Activated T-cell treated with anti-CD3 and anti-CD28 coated beads, Interleukin-2, amount 50 U/mL, for 4 hours (primary cell): ENCODE measurements around the gene DYNLT3. TPM values are rescaled to one million over a fixed set of nuclear protein-coding genes. Genes with fewer than 3 reads are reported as not detected.

ENCODE experiments used
- ATAC-seq, 2 donors: fragments of 200-7000 bp; cut with Tn5 transposase; one replicate each; pipeline ENCODE4 v1.10.0; 2021
- DNase-seq: peaks from one replicate; pipeline ENCODE4 v3.0.0-alpha.2; 2020
- H3K27me3 Mint-ChIP-seq: one replicate; pipeline ENCODE4 v1.8.0; 2021; ENCODE audit warnings: low read depth, mixed read lengths
- H3K36me3 Mint-ChIP-seq: one replicate; pipeline ENCODE4 v1.8.0; 2022; ENCODE audit warnings: mixed read lengths; ENCODE audit not compliant: insufficient read depth
- H3K4me1 Mint-ChIP-seq: one replicate; pipeline ENCODE4 v1.8.0; 2021; ENCODE audit warnings: low read depth, mixed read lengths
- H3K4me3 Mint-ChIP-seq: one replicate; pipeline ENCODE4 v1.8.0; 2021; ENCODE audit warnings: mild to moderate bottlenecking, moderate library complexity, mixed read lengths
- H3K9me3 Mint-ChIP-seq: one replicate; pipeline ENCODE4 v1.8.0; 2021; ENCODE audit warnings: mixed read lengths
- total RNA-seq, 3 donors: library from RNA; stranded (reverse); gene quantifications; one replicate each; pipeline ENCODE4 v1.2.1, GENCODE V29; 2021

Gene DYNLT3
- total RNA-seq, 3 donors from 2014 or later: 10.0 to 14.9 (median 11.5) TPM

DNA sequence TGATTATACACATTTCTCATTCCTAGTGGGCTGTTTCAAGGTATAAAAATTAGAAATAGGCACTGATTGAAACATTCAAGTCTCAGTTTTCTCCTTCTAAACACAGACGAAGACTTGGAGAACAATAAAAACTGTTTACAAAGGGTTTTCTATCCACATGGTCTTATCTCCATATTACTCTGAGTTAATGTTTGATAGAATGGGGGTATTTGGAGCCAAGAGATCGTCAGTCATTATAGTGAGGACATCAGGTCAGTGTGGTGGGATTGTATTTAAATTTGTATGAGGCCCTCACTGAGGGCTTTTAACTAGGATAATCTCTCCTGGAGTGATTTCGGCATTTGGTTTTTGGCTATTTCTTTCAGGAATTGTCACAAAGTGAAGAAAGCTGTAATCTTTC lies 16.4 kb upstream of the DYNLT3 start:
- Mint-ChIP-seq H3K4me1 (peaks cover 6% of the 10 kb centered on the region), H3K27me3 (peaks cover 2% of the 10 kb centered on the region), H3K9me3 (no peaks in the 10 kb centered on the region), H3K4me3 (no peak overlapping the region), H3K36me3 (no peaks in the 10 kb centered on the region)
- DNase-seq (no peak), ATAC-seq (no peak)

DNA sequence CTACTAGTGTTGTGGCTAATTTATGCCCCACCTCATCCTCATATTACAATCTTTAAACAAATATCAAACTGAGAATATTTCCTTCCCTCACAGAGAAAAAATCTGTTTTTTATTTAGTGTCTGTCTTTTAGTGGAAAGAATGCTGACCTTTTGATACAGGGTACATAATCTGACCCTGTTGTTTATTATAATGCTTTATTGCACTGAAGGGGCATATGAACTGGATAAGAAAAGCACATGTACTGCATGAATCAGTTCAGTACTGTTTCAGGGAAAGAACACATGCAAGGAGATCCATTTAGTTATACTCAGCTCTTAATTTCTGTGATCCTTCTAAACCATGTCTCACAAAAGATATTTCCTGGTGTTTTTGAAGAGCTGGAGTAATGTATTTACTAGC lies 15.5 kb upstream of the DYNLT3 start:
- Mint-ChIP-seq H3K4me1 (peaks cover 3% of the 10 kb centered on the region), H3K9me3 (no peaks in the 10 kb centered on the region), H3K27me3 (peaks cover 2% of the 10 kb centered on the region), H3K4me3 (no peak overlapping the region), H3K36me3 (no peaks in the 10 kb centered on the region)
- no peak for DNase-seq
- no peak for ATAC-seq

DNA sequence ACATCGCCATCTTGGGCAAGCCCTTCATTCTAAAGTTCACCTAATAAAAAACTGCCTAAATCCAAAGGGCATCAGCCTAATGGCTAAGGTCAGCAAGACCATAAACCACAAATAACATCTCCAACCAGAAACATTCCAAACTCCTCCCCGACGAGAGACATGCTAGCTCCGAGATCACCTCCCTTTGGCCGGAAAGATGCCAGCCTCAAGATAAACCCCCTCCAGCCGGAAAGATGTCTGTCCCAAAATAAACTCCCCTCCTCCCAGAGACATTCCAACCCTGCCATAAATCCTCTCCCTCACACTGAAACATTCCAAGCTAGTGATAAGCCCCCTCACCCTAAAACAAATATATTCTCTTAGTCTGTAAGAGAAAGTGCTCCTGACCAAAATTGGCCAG lies 13.3 kb upstream of the DYNLT3 start:
- Mint-ChIP-seq H3K36me3 (no peaks in the 10 kb centered on the region), H3K27me3 (peaks cover 2% of the 10 kb centered on the region), H3K4me3 (no peak overlapping the region), H3K4me1 (no peaks in the 10 kb centered on the region), H3K9me3 (no peaks in the 10 kb centered on the region)
- ATAC-seq (no peak), DNase-seq (no peak)

DNA sequence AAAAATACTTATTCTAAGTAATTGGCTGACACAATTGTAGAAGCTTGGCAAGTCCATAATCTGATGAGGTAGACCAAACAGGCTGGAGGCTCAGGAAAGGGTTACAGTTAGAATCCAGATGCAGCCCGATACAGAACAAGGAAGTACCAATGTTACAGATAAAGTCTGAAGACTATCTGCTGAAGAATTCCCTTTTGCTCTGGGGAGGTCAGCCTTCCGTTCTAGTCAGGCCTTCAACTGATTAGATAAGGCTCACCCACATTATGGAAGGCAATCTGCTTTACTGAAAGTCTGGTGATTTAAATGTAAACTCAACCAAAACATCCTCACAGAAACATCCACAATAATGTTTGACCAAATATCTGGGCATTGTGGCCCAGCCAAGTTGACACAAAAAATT lies 7.4 kb upstream of the DYNLT3 start:
- Mint-ChIP-seq H3K4me1 (no peaks in the 10 kb centered on the region), H3K27me3 (no peaks in the 10 kb centered on the region), H3K4me3 (no peak overlapping the region), H3K9me3 (no peaks in the 10 kb centered on the region), H3K36me3 (no peaks in the 10 kb centered on the region)
- no peak for DNase-seq
- ATAC-seq: no peak

DNA sequence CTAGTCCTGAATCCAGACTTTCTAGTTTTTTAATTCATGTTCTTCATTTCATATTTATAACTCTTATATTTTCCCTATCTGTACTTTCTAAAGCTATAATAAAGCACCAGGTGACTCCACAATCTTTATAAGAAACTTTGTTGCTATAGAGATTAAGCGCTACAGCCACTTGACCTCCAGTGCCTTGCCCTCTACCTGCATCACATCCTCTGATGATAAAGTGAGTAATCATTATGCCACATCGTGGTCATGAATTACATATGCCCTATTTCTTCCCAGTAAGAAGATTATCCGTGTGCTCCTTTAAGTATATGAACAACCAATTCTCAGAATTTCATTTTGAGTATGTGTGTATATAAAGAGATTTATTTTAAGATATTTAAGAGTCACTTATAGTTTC lies 6.8 kb upstream of the DYNLT3 start:
- Mint-ChIP-seq H3K36me3 (no peaks in the 10 kb centered on the region), H3K27me3 (no peaks in the 10 kb centered on the region), H3K4me3 (no peak overlapping the region), H3K9me3 (no peaks in the 10 kb centered on the region), H3K4me1 (no peaks in the 10 kb centered on the region)
- ATAC-seq: no peak
- DNase-seq: no peak

DNA sequence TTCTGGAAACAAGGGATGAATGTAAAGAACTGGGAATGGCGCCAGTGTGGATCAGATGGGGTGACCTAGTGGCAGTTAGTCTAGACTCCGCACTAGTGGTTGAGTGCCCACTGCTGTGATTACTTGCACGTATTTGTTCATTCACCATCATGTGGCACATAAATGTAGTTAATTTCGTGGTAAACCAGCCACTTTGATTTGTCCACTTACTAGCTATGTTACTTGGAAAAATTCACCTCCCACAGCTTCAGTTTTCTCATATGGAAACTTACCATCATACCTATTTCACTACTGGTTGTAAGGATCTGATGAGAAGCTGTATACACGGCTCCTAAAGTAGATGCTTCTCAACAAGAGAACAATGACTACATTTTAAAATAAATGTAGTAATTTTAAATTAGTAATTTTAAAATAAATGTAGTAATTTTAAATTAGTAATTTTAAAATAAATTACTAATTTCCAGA lies 394 bp upstream of the DYNLT3 start:
- H3K36me3 Mint-ChIP-seq: peaks cover 2% of the 10 kb centered on the region
- DNase-seq (no peak), ATAC-seq (peak; percentile 3 to 39)
- H3K9me3 Mint-ChIP-seq: no peaks in the 10 kb centered on the region
- H3K4me1 Mint-ChIP-seq: peaks cover 26% of the 10 kb centered on the region
- H3K4me3 Mint-ChIP-seq: peak overlapping the region; percentile 78
- no peaks in the 10 kb centered on the region for H3K27me3 Mint-ChIP-seq

DNA sequence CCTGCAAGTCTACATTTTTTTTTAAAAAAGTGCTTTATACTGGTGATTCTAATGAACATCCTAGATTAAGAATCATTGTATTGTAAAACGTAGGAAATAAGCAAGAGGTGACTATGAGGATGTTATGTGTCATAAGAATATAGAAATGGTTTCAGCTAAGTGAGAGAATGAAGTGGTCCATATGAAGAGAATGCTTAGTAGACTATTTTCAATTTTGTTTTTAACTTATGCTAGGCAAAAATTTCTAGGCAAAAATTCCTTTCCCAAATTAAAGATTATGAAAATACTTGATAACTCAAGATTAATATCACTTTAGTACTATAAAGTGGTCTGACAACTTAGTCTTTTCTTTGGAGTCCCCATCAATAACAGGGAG lies 825 bp downstream of the DYNLT3 start:
- Mint-ChIP-seq H3K4me3 (peak overlapping the region; percentile 78), H3K4me1 (peaks cover 29% of the 10 kb centered on the region), H3K36me3 (peaks cover 2% of the 10 kb centered on the region), H3K27me3 (no peaks in the 10 kb centered on the region), H3K9me3 (no peaks in the 10 kb centered on the region)
- no peak for DNase-seq
- ATAC-seq: peak; percentile 37 to 41

DNA sequence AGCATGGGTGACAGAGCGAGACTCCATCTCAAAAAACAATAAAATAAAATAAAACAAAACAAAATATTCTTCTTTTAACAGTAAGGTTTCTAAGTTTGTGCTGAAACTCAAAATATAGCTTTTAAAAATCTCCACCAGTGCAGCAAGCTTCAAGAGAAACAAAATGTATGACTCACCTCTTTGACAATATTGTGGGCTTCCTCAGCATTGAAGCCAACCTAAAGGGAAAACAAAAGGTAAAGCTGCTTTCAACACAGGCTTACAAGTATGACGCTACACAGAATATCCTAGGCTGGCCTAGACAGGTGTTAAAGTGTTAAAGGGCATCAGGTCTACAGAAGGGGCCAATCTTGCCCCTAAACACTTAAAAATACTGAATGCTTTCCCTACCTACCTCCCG lies 1.2 kb downstream of the DYNLT3 start:
- ATAC-seq (peak; percentile 55 to 57), DNase-seq (no peak)
- Mint-ChIP-seq H3K4me3 (peak overlapping the region; percentile 78), H3K27me3 (no peaks in the 10 kb centered on the region), H3K36me3 (peaks cover 2% of the 10 kb centered on the region), H3K9me3 (no peaks in the 10 kb centered on the region), H3K4me1 (peaks cover 29% of the 10 kb centered on the region)

DNA sequence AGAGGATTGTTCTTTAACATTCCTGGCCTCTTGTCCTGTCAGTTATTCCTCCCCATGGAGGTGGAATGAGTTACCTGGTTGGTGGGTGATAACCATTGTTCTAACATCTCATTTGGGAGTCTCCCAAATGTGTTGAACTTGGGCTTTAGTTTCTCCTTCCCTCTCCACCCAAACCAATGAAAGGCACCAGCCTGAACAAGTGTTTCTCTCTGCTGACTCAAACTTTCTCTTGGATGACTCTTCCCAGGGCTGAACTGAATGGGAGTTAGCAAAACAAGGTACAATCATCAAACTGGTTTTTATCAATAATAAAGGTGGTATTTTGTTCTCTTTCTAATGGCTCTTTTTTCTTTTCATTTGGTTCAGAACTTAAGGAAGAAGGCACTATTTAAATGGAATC lies 2.7 kb downstream of the DYNLT3 start:
- Mint-ChIP-seq H3K9me3 (no peaks in the 10 kb centered on the region), H3K36me3 (peaks cover 2% of the 10 kb centered on the region), H3K4me3 (no peak overlapping the region), H3K4me1 (peaks cover 29% of the 10 kb centered on the region), H3K27me3 (no peaks in the 10 kb centered on the region)
- no peak for DNase-seq
- no peak for ATAC-seq

DNA sequence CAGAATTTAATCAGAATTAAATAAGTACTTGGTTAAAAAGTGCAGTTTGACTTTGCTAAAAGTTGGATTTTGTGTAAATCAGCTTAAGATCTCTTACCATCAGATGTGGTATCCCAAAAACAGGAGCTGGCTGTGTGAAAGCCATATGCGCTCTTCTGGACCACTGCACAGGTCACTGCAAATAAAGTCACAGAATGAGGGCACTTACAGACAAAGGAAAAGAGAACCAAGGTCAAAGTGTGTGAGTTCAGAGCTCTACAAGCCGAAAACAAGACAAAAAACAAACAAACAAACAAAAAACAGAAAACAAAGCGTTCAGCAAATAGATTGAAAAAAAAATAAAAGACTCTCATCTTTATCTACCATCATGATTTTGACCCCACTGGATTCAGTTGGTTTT lies 6.4 kb downstream of the DYNLT3 start:
- ATAC-seq: no peak
- no peak for DNase-seq
- Mint-ChIP-seq H3K4me3 (no peak overlapping the region), H3K4me1 (peaks cover 19% of the 10 kb centered on the region), H3K27me3 (no peaks in the 10 kb centered on the region), H3K9me3 (no peaks in the 10 kb centered on the region), H3K36me3 (peaks cover 2% of the 10 kb centered on the region)

DNA sequence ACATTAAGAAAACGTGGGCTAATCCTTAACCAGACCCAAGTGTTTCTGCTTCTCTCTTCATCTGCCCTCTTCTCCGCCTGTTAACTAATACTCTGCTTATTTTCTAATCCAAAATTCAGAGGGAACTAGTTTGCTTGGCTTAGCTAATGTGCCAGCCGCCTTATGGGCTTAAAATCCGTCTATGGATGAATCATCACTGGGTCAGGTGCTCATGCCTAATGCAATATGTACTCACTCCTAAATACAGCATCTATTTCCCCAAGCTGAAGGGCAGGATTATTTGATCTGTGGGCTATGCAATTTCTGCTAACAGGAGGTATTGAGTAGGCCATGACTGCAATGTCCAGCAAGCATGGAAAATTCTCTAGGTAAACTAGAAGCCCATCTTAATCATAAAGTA lies 12.4 kb downstream of the DYNLT3 start:
- H3K9me3 Mint-ChIP-seq: no peaks in the 10 kb centered on the region
- H3K36me3 Mint-ChIP-seq: peaks cover 2% of the 10 kb centered on the region
- H3K4me1 Mint-ChIP-seq: peaks cover 2% of the 10 kb centered on the region
- DNase-seq (no peak), ATAC-seq (no peak)
- H3K27me3 Mint-ChIP-seq: no peaks in the 10 kb centered on the region
- H3K4me3 Mint-ChIP-seq: no peak overlapping the region

DNA sequence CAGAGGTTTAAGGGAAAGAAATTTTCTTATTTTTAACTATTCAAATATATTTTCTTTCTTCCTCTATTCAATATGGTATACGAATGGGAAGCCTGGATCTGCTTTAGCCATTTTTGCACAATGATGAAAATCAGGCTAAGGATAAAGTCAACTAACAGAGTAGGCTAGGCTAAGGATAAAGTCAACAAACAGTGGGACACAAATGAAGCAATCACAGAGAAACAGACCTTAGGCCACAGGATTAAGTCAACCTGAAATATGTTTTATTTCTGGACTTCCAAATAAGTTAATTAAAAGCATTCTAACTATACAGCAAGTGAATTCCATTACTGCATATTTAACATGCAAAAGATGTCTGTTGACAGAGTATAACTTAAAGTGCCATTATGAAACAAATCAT lies 17.0 kb downstream of the DYNLT3 start:
- H3K4me3 Mint-ChIP-seq: no peak overlapping the region
- DNase-seq (no peak), ATAC-seq (no peak)
- H3K9me3 Mint-ChIP-seq: no peaks in the 10 kb centered on the region
- H3K27me3 Mint-ChIP-seq: no peaks in the 10 kb centered on the region
- no peaks in the 10 kb centered on the region for H3K36me3 Mint-ChIP-seq
- peaks cover 12% of the 10 kb centered on the region for H3K4me1 Mint-ChIP-seq

DNA sequence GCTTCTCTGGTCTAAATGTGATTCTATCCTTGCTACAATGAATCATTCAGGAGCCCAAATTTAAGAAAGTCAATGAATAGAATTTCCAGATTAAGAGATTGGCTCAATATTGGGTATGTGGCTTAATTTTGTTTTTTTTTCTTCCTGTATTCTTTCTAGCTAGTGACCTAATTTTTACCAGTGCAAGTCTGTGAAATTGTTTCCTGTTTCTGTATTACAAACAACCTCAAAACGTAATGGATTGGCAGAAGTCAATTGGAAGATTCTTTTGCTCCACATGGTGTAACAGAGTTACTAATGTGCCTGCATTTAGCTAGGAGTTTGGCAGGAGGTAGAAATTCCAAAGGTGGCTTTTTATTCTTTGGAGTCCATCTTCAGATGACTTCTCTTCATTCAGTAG lies 17.6 kb downstream of the DYNLT3 start:
- Mint-ChIP-seq H3K4me1 (peaks cover 18% of the 10 kb centered on the region), H3K27me3 (no peaks in the 10 kb centered on the region), H3K36me3 (no peaks in the 10 kb centered on the region), H3K9me3 (no peaks in the 10 kb centered on the region), H3K4me3 (no peak overlapping the region)
- DNase-seq: no peak
- no peak for ATAC-seq

DNA sequence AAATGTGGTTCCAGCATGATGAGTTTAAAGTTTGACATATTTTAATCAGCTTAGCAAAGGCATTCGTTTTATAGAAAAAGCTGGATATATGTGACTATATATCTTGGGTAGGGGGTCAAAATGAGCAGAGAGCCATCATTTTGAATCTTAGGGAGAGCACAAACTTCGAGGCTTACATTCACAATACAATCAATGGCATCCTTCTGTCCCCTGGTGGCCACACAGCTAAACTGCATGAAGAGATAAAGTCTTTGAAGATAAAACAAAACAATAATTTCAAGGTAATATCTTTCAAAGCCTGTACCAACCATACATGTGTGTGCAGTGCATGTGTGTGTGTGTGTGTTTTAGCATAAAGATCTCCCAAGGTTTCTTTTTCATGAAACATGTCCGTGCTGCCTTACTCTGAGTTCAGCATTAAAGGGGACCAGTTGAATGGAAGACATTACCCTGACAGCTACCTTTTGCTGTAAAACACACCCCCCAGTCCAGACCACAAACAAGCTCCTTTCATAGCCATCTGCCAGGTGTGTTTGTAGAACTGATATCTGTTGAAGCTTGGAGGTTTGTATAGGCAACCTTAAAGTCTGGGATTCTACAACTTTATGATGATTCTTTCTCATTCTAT lies 22.0 kb downstream of the DYNLT3 start:
- no peak overlapping the region for H3K4me3 Mint-ChIP-seq
- peaks cover 25% of the 10 kb centered on the region for H3K4me1 Mint-ChIP-seq
- peak in 1 of 2 donors; percentile 50 for ATAC-seq
- H3K27me3 Mint-ChIP-seq: no peaks in the 10 kb centered on the region
- peak; percentile 41 for DNase-seq
- H3K9me3 Mint-ChIP-seq: no peaks in the 10 kb centered on the region
- H3K36me3 Mint-ChIP-seq: no peaks in the 10 kb centered on the region

DNA sequence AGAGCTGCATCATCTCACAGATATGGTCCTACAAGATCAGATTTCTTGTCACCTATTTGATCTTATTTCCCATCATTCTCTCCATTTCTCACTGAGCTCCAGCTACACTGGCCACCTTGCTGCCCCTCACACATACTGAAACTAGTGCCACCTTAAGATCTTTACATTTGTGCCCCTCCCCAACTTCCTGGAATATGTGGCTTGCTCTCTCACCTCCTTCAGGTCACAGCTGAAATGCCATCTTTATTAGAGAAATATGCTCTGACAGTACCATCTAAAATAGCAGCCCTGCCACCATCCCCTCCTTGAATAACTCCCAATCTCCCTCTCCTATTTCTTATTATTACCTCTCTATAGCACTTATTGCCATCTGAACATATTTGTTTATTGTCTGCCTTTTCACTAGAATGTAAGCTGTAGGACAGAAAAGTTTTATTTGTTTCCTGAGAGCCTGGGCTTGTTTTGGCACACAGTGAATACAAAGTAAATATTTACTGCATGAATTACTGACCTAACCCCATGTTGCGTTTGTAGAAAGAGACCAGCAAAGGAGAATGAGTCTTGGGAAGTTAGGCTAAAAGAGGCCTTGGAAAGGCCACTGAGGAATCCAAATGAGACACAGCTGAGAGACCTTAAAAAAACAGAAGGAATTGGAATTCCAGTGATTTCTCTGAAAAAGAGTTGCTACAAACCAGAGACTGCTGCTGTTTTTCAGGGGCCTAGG lies 22.7 kb downstream of the DYNLT3 start:
- ATAC-seq: no peak
- DNase-seq: no peak
- peaks cover 20% of the 10 kb centered on the region for H3K4me1 Mint-ChIP-seq
- H3K36me3 Mint-ChIP-seq: no peaks in the 10 kb centered on the region
- no peak overlapping the region for H3K4me3 Mint-ChIP-seq
- no peaks in the 10 kb centered on the region for H3K27me3 Mint-ChIP-seq
- no peaks in the 10 kb centered on the region for H3K9me3 Mint-ChIP-seq
